Endodermal cell (in vitro differentiated cells): ENCODE measurements around the gene CAVIN2. TPM values are rescaled to one million over a fixed set of nuclear protein-coding genes. Genes with fewer than 3 reads are reported as not detected.

Experiments
- DNase-seq: peaks from one replicate; pipeline ENCODE4 v3.0.0-alpha.2; 2017
- H3K27ac ChIP-seq: 2 replicates; pipeline ENCODE4 v1.5.1; 2013; ENCODE audit warnings: mild to moderate bottlenecking, low read depth, low read length, moderate library complexity
- H3K27me3 ChIP-seq: 2 replicates; pipeline ENCODE4 v1.6.1; 2013; ENCODE audit warnings: mild to moderate bottlenecking, low read length, moderate library complexity; ENCODE audit not compliant: insufficient read depth, control insufficient read depth, poor library complexity, severe bottlenecking
- H3K36me3 ChIP-seq: 2 replicates; pipeline ENCODE4 v1.7.0; 2013; ENCODE audit warnings: mild to moderate bottlenecking, low read length, moderate library complexity; ENCODE audit not compliant: control insufficient read depth, insufficient read depth
- H3K4me1 ChIP-seq: one replicate; pipeline ENCODE4 v1.7.0; 2013; ENCODE audit warnings: low read length; ENCODE audit not compliant: control insufficient read depth, insufficient read depth
- H3K4me3 ChIP-seq: 2 replicates; pipeline ENCODE4 v1.5.1; 2013; ENCODE audit warnings: mild to moderate bottlenecking, low read length, moderate library complexity
- H3K9ac ChIP-seq: 2 replicates; pipeline ENCODE4 v1.6.1; 2013; ENCODE audit warnings: mild to moderate bottlenecking, low read length, moderate library complexity; ENCODE audit not compliant: poor library complexity, severe bottlenecking; ENCODE audit errors: extremely low read depth
- H3K9me3 ChIP-seq: 2 replicates; pipeline ENCODE4 v1.6.1; 2013; ENCODE audit warnings: mild to moderate bottlenecking, low read length, moderate library complexity; ENCODE audit not compliant: control insufficient read depth
- H3K27ac Mint-ChIP-seq: 2 replicates; pipeline ENCODE4 v1.8.0; 2020; ENCODE audit warnings: mixed read lengths
- H3K27me3 Mint-ChIP-seq: 2 replicates; pipeline ENCODE4 v1.8.0; 2021; ENCODE audit warnings: mild to moderate bottlenecking, mixed read lengths; ENCODE audit not compliant: insufficient read depth
- H3K36me3 Mint-ChIP-seq: 2 replicates; pipeline ENCODE4 v1.8.0; 2020; ENCODE audit warnings: low read depth, mixed read lengths
- H3K4me1 Mint-ChIP-seq: 2 replicates; pipeline ENCODE4 v1.8.0; 2020; ENCODE audit warnings: mixed read lengths
- H3K4me3 Mint-ChIP-seq: 2 replicates; pipeline ENCODE4 v1.8.0; 2020; ENCODE audit warnings: mild to moderate bottlenecking, moderate library complexity, mixed read lengths
- H3K9me3 Mint-ChIP-seq: 2 replicates; pipeline ENCODE4 v1.8.0; 2020; ENCODE audit warnings: mild to moderate bottlenecking, mixed read lengths
- CTCF ChIP-seq: fragments of 200-600 bp; sonication (generic); conservative IDR thresholded peaks from 2 replicates; pipeline ENCODE4 v1.5.0; 2021; ENCODE audit warnings: antibody characterized with exemption, mild to moderate bottlenecking
- WGBS, 2 experiments: methylation state at CpG; one replicate each; pipeline versions ENCODE4 v1.1.5 to v1.1.7; 2013; ENCODE audit warnings: missing lambda C conversion rate in 2 of 2, mixed read lengths in 1 of 2; ENCODE audit not compliant: insufficient coverage in 1 of 2, insufficient read length in 1 of 2; 5-methylcytosine and 5-hydroxymethylcytosine counted together
- total RNA-seq, 2 donors: library from RNA; stranded (reverse); fragmentation: NEBNext Ultra II Directional in 1 of 2; extraction: Animal tissue kit (Norgen Biotek cat#: 25700) in 1 of 2; gene quantifications; 2 replicates in 1 of 2; 3 replicates in 1 of 2; pipeline ENCODE4 v1.2.1, GENCODE V29; 2021

Gene CAVIN2
- total RNA-seq, 2 donors from 2014 or later = not detected

GRCh38 chr2:191885098-191885497, 38.2 kb upstream of the CAVIN2 start:
- Histone ChIP-seq H3K9ac (no peak overlapping the region), H3K27ac (no peak overlapping the region), H3K36me3 (no peaks in the 10 kb centered on the region), H3K4me3 (no peak overlapping the region), H3K9me3 (no peaks in the 10 kb centered on the region), H3K4me1 (no peaks in the 10 kb centered on the region), H3K27me3 (no peaks in the 10 kb centered on the region)
- no peaks in the 10 kb centered on the region for H3K9me3 Mint-ChIP-seq
- no peaks in the 10 kb centered on the region for H3K27me3 Mint-ChIP-seq
- no peaks in the 10 kb centered on the region for H3K36me3 Mint-ChIP-seq
- no peak for DNase-seq
- WGBS, 2 experiments = 88% methylated on average over 1 of the region's 1 CpG; no CpG with 5 or more reads in 1 of the 2 experiments
- no peak overlapping the region for H3K4me3 Mint-ChIP-seq
- H3K4me1 Mint-ChIP-seq = peaks cover 1% of the 10 kb centered on the region
- TF ChIP-seq CTCF = no peak
- H3K27ac Mint-ChIP-seq = no peak overlapping the region

GRCh38 chr2:191881982-191882816, 35.3 kb upstream of the CAVIN2 start:
- Mint-ChIP-seq H3K4me1 (peaks cover 1% of the 10 kb centered on the region), H3K27ac (no peak overlapping the region), H3K36me3 (no peaks in the 10 kb centered on the region), H3K4me3 (no peak overlapping the region), H3K27me3 (no peaks in the 10 kb centered on the region), H3K9me3 (no peaks in the 10 kb centered on the region)
- no peaks in the 10 kb centered on the region for H3K36me3 ChIP-seq
- no peak overlapping the region for H3K4me3 ChIP-seq
- no peak for DNase-seq
- H3K27ac ChIP-seq = no peak overlapping the region
- H3K4me1 ChIP-seq = no peaks in the 10 kb centered on the region
- H3K9me3 ChIP-seq = no peaks in the 10 kb centered on the region
- no peaks in the 10 kb centered on the region for H3K27me3 ChIP-seq
- H3K9ac ChIP-seq = no peak overlapping the region
- 97 to 98% methylated on average over 17 to 34 of the region's 34 CpGs for WGBS, 2 experiments
- TF ChIP-seq CTCF = no peak

GRCh38 chr2:191878548-191879279, 31.8 kb upstream of the CAVIN2 start:
- no peaks in the 10 kb centered on the region for H3K27me3 ChIP-seq
- WGBS, 2 experiments = 60 to 97% methylated on average over 1 to 2 of the region's 2 CpGs
- no peak overlapping the region for H3K4me3 Mint-ChIP-seq
- DNase-seq = no peak
- H3K27me3 Mint-ChIP-seq = no peaks in the 10 kb centered on the region
- no peak for TF ChIP-seq CTCF
- H3K4me3 ChIP-seq = no peak overlapping the region
- no peaks in the 10 kb centered on the region for H3K4me1 ChIP-seq
- no peaks in the 10 kb centered on the region for H3K9me3 ChIP-seq
- H3K36me3 ChIP-seq = no peaks in the 10 kb centered on the region
- no peaks in the 10 kb centered on the region for H3K4me1 Mint-ChIP-seq
- no peak overlapping the region for H3K9ac ChIP-seq
- H3K27ac ChIP-seq = no peak overlapping the region
- H3K27ac Mint-ChIP-seq = no peak overlapping the region
- no peaks in the 10 kb centered on the region for H3K36me3 Mint-ChIP-seq
- H3K9me3 Mint-ChIP-seq = no peaks in the 10 kb centered on the region
